Measurements from ENCODE around the gene JUNB.

Gene JUNB

GRCh38 chr19:12782174-12782423 is 9.2 kb upstream of the JUNB start:
- H3K4me1 ChIP-seq (ENCODE audit: insufficient read depth, poor library complexity, severe bottlenecking), result peaks cover 46% of the 10 kb centered on the region
- H3K27ac ChIP-seq (ENCODE audit: poor library complexity, severe bottlenecking), result peak overlapping the region; percentile 99
- ATAC-seq (ENCODE audit: low read depth), result no peak
- TF ChIP-seq, protein P1, sequence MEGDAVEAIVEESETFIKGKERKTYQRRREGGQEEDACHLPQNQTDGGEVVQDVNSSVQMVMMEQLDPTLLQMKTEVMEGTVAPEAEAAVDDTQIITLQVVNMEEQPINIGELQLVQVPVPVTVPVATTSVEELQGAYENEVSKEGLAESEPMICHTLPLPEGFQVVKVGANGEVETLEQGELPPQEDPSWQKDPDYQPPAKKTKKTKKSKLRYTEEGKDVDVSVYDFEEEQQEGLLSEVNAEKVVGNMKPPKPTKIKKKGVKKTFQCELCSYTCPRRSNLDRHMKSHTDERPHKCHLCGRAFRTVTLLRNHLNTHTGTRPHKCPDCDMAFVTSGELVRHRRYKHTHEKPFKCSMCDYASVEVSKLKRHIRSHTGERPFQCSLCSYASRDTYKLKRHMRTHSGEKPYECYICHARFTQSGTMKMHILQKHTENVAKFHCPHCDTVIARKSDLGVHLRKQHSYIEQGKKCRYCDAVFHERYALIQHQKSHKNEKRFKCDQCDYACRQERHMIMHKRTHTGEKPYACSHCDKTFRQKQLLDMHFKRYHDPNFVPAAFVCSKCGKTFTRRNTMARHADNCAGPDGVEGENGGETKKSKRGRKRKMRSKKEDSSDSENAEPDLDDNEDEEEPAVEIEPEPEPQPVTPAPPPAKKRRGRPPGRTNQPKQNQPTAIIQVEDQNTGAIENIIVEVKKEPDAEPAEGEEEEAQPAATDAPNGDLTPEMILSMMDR (IDR thresholded peaks at IDR 0.05; ENCODE audit: poor library complexity, severe bottlenecking), result no peak
- no peaks in the 10 kb centered on the region for H3K36me3 ChIP-seq (ENCODE audit: low read depth)
- H3K27me3 ChIP-seq (ENCODE audit: insufficient read depth, poor library complexity, severe bottlenecking), result no peaks in the 10 kb centered on the region
- H3K9me3 ChIP-seq (ENCODE audit: severe bottlenecking), result no peaks in the 10 kb centered on the region
- DNase-seq (ENCODE audit: low spot score), result no peak
- H3K4me3 ChIP-seq (ENCODE audit: severe bottlenecking), result peak overlapping the region; percentile 30

- Histone ChIP-seq H3K4me1 (ENCODE audit: insufficient read depth, poor library complexity, severe bottlenecking) (peaks cover 46% of the 10 kb centered on the region), H3K27me3 (ENCODE audit: insufficient read depth, poor library complexity, severe bottlenecking) (no peaks in the 10 kb centered on the region), H3K4me3 (ENCODE audit: severe bottlenecking) (peak overlapping the region; percentile 30), H3K27ac (ENCODE audit: poor library complexity, severe bottlenecking) (peak overlapping the region; percentile 99), H3K9me3 (ENCODE audit: severe bottlenecking) (no peaks in the 10 kb centered on the region), H3K36me3 (ENCODE audit: low read depth) (no peaks in the 10 kb centered on the region)
- TF ChIP-seq, protein P1 (IDR thresholded peaks at IDR 0.05; ENCODE audit: poor library complexity, severe bottlenecking), result no peak
- DNase-seq (ENCODE audit: low spot score) (no peak), ATAC-seq (ENCODE audit: low read depth) (peak; percentile 17; the same call in 2 of the 3 replicates)
Measured at GRCh38 chr19:12782424-12783290, 8.6 kb upstream of the JUNB start.

GRCh38 chr19:12783291-12783848 is 7.9 kb upstream of the JUNB start:
- H3K9me3 ChIP-seq (ENCODE audit: severe bottlenecking), result no peaks in the 10 kb centered on the region
- TF ChIP-seq, protein P1 (IDR thresholded peaks at IDR 0.05; ENCODE audit: poor library complexity, severe bottlenecking), result no peak
- no peak; the same call in 2 of the 3 replicates for ATAC-seq (ENCODE audit: low read depth)
- H3K27me3 ChIP-seq (ENCODE audit: insufficient read depth, poor library complexity, severe bottlenecking), result no peaks in the 10 kb centered on the region
- peaks cover 50% of the 10 kb centered on the region for H3K4me1 ChIP-seq (ENCODE audit: insufficient read depth, poor library complexity, severe bottlenecking)
- DNase-seq (ENCODE audit: low spot score), result no peak
- H3K36me3 ChIP-seq (ENCODE audit: low read depth), result no peaks in the 10 kb centered on the region
- peak overlapping the region; percentile 30 for H3K4me3 ChIP-seq (ENCODE audit: severe bottlenecking)
- peak overlapping the region; percentile 99 for H3K27ac ChIP-seq (ENCODE audit: poor library complexity, severe bottlenecking)

DNA sequence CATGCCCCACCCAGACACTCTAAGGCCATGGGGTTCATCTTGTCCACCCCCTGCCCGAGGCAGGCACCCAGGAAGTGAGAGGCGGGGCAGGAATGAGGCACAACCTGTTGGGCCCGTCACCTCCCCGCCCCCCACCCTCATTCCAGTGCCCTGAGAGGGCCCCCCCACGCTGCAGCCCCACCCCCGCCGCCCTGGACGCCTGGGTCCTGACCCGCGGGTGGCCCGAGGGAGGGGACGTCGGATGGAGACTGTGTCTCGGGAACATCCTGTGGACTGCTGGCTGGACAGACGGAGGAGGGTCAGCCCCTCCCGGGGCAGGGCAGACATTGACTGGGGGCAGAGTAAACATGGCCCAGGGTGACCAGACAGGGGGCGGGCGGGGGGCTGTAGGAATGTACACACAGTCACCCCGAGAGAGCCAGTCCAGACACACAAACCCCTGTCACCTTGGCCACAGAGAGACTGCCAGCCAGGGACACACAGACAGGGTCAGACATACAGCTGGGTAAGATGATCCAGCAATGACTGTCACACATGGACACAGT is 7.4 kb upstream of the JUNB start:
- H3K4me3 ChIP-seq (ENCODE audit: severe bottlenecking), result no peak overlapping the region
- H3K4me1 ChIP-seq (ENCODE audit: insufficient read depth, poor library complexity, severe bottlenecking), result peaks cover 54% of the 10 kb centered on the region
- peak; percentile 94 for DNase-seq (ENCODE audit: low spot score)

More for the DNA sequence above, 7.4 kb upstream of the JUNB start:
- Histone ChIP-seq H3K36me3 (ENCODE audit: low read depth) (no peaks in the 10 kb centered on the region), H3K9me3 (ENCODE audit: severe bottlenecking) (no peaks in the 10 kb centered on the region), H3K27me3 (ENCODE audit: insufficient read depth, poor library complexity, severe bottlenecking) (no peaks in the 10 kb centered on the region), H3K27ac (ENCODE audit: poor library complexity, severe bottlenecking) (peak overlapping the region; percentile 99)
- peak; percentile 63; the same call in 2 of the 3 replicates for ATAC-seq (ENCODE audit: low read depth)
- TF ChIP-seq, protein P1 (IDR thresholded peaks at IDR 0.05; ENCODE audit: poor library complexity, severe bottlenecking), result no peak
